H1 (cell line): Measurements from ENCODE around the gene MTIF2. TPM values are rescaled to one million over a fixed set of nuclear protein-coding genes. Genes with fewer than 3 reads are reported as not detected.

Experiments
- CTCF ChIA-PET: fragments of 300-600 bp; sonication (Branson Sonifier 250); formaldehyde crosslinking; loops from one replicate; lab custom pipeline; 2021; ENCODE audit not compliant: partially characterized antibody; lab: Charles Lee
- POLR2A ChIA-PET: fragments of 300-600 bp; sonication (Branson Sonifier 250); formaldehyde crosslinking; loops from one replicate; lab custom pipeline; 2021; ENCODE audit warnings: inconsistent platforms; ENCODE audit not compliant: partially characterized antibody; lab: Charles Lee
- DNase-seq, 2 experiments: peaks; one replicate each; pipeline versions ENCODE4 v3.0.0 to v3.0.0-alpha.2; 2010 to 2022; ENCODE audit warnings: low spot score in 2 of 2, low read depth in 1 of 2, mixed read lengths in 1 of 2
- FAIRE-seq: peaks from 2 replicates; lab custom pipeline; 2011; peaks lifted over from hg19 to GRCh38; lab: Jason Lieb, UNC
- H2AFZ ChIP-seq: 2 replicates; pipeline ENCODE4 v1.8.1; 2012; ENCODE audit warnings: low read length, inconsistent platforms
- H2AK5ac ChIP-seq: 2 replicates; pipeline ENCODE4 v1.6.1; 2013; ENCODE audit warnings: low read depth, low read length
- H2BK120ac ChIP-seq: replicated peaks from 2 replicates; pipeline ENCODE3; 2013; ENCODE audit warnings: low read depth, low read length, inconsistent platforms
- H2BK12ac ChIP-seq: 2 replicates; pipeline ENCODE4 v1.6.1; 2013; ENCODE audit warnings: low read depth, low read length
- H2BK15ac ChIP-seq: 2 replicates; pipeline ENCODE4 v1.6.1; 2013; ENCODE audit warnings: low read length
- H2BK20ac ChIP-seq: 2 replicates; pipeline ENCODE4 v1.6.1; 2013; ENCODE audit warnings: low read length
- H2BK5ac ChIP-seq: 2 replicates; pipeline ENCODE4 v1.6.1; 2013; ENCODE audit warnings: low read depth, low read length
- H3K14ac ChIP-seq: 2 replicates; pipeline ENCODE4 v1.6.1; 2013; ENCODE audit warnings: inconsistent platforms; ENCODE audit not compliant: insufficient read length
- H3K18ac ChIP-seq: 2 replicates; pipeline ENCODE4 v1.6.1; 2013; ENCODE audit warnings: low read length; ENCODE audit errors: extremely low read depth
- H3K23ac ChIP-seq: 2 replicates; pipeline ENCODE4 v1.6.1; 2013; ENCODE audit warnings: inconsistent platforms; ENCODE audit not compliant: insufficient read length
- H3K23me2 ChIP-seq: 2 replicates; pipeline ENCODE4 v1.6.1; 2013; ENCODE audit warnings: low read depth, low read length
- H3K27ac ChIP-seq: 2 replicates; pipeline ENCODE4 v1.6.1; 2011; ENCODE audit warnings: low read depth, low read length, inconsistent platforms
- H3K27me3 ChIP-seq, 4 experiments: replicated peaks in 1 of 4; 1 replicate in 1 of 4; 2 replicates in 3 of 4; pipeline versions ENCODE4 v1.6.1 to v1.8.1; 2011 to 2013; ENCODE audit warnings: low read length in 3 of 4, mild to moderate bottlenecking in 3 of 4, inconsistent platforms in 2 of 4, mixed read lengths in 2 of 4, moderate library complexity in 1 of 4; ENCODE audit not compliant: control insufficient read depth in 3 of 4, insufficient read depth in 3 of 4; ENCODE audit errors: extremely low read depth in 1 of 4
- H3K36me3 ChIP-seq, 4 experiments: 2 replicates each; pipeline versions ENCODE4 v1.6.1 to v1.8.1; 2011 to 2013; ENCODE audit warnings: mild to moderate bottlenecking in 4 of 4, low read length in 3 of 4, moderate library complexity in 2 of 4, control low read depth in 1 of 4, inconsistent platforms in 1 of 4; ENCODE audit not compliant: insufficient read depth in 4 of 4, control insufficient read depth in 2 of 4
- H3K4ac ChIP-seq: replicated peaks from 2 replicates; pipeline ENCODE3; 2013; ENCODE audit warnings: low read length, low read depth, mixed read lengths, inconsistent platforms; ENCODE audit not compliant: insufficient read length
- H3K4me1 ChIP-seq, 4 experiments: replicated peaks in 1 of 4; 1 replicate in 1 of 4; 2 replicates in 3 of 4; pipeline versions ENCODE4 v1.6.1 to v1.8.1; 2011 to 2013; ENCODE audit warnings: low read length in 3 of 4, inconsistent platforms in 2 of 4, mixed read lengths in 1 of 4; ENCODE audit not compliant: insufficient read depth in 4 of 4, control insufficient read depth in 3 of 4
- H3K4me2 ChIP-seq, 2 experiments: 2 replicates each; pipeline versions ENCODE4 v1.6.1 to v1.8.1; 2011 to 2013; ENCODE audit warnings: low read depth in 2 of 2, low read length in 2 of 2, control low read depth in 1 of 2, inconsistent platforms in 1 of 2, mild to moderate bottlenecking in 1 of 2; ENCODE audit not compliant: insufficient read depth in 1 of 2
- H3K4me3 ChIP-seq, 4 experiments: fragments of 200-600, 300-600 bp in 1 of 4; sonication (generic), shearing (Covaris generic), sonication (Bioruptor Twin) in 1 of 4; 2 replicates each; pipeline versions ENCODE4 v1.5.1 to v1.8.1; 2011 to 2016; ENCODE audit warnings: low read length in 4 of 4, low read depth in 3 of 4, control low read depth in 2 of 4, inconsistent platforms in 2 of 4, mild to moderate bottlenecking in 2 of 4, mixed read lengths in 1 of 4, moderate library complexity in 1 of 4; ENCODE audit not compliant: insufficient read depth in 2 of 4; ENCODE audit errors: extremely low read depth in 1 of 4
- H3K56ac ChIP-seq: replicated peaks from 2 replicates; pipeline ENCODE3; 2013; ENCODE audit warnings: low read depth, mild to moderate bottlenecking, mixed read lengths, low read length, inconsistent platforms; ENCODE audit not compliant: insufficient read length
- H3K79me1 ChIP-seq: 2 replicates; pipeline ENCODE4 v1.6.1; 2013; ENCODE audit warnings: low read depth, low read length, control low read depth
- H3K79me2 ChIP-seq, 2 experiments: 2 replicates each; pipeline versions ENCODE4 v1.6.1 to v1.8.1; 2012 to 2013; ENCODE audit warnings: low read length in 2 of 2, mild to moderate bottlenecking in 2 of 2, inconsistent platforms in 1 of 2; ENCODE audit not compliant: insufficient read depth in 2 of 2, control insufficient read depth in 1 of 2
- H3K9ac ChIP-seq, 4 experiments: replicated peaks in 1 of 4; 1 replicate in 1 of 4; 2 replicates in 3 of 4; pipeline versions ENCODE4 v1.6.1 to v1.8.1; 2011 to 2013; ENCODE audit warnings: low read depth in 3 of 4, low read length in 3 of 4, control low read depth in 2 of 4, mild to moderate bottlenecking in 2 of 4, moderate library complexity in 2 of 4, inconsistent platforms in 1 of 4; ENCODE audit errors: extremely low read depth in 1 of 4
- H3K9me3 ChIP-seq, 2 experiments: 2 replicates each; pipeline versions ENCODE4 v1.6.1 to v1.8.1; 2012 to 2013; ENCODE audit warnings: mild to moderate bottlenecking in 2 of 2, moderate library complexity in 2 of 2, control low read depth in 1 of 2, inconsistent platforms in 1 of 2, low read depth in 1 of 2, low read length in 1 of 2, mixed read lengths in 1 of 2; ENCODE audit not compliant: insufficient read depth in 2 of 2
- H4K20me1 ChIP-seq, 2 experiments: replicated peaks in 1 of 2; 2 replicates each; pipeline versions ENCODE3 to v1.8.1; 2011 to 2013; ENCODE audit warnings: inconsistent platforms in 2 of 2, low read length in 2 of 2, mild to moderate bottlenecking in 1 of 2; ENCODE audit not compliant: insufficient read depth in 2 of 2, control insufficient read depth in 1 of 2
- H4K5ac ChIP-seq: 2 replicates; pipeline ENCODE4 v1.6.1; 2013; ENCODE audit warnings: low read length, low read depth, mixed read lengths, inconsistent platforms; ENCODE audit not compliant: insufficient read length
- H4K8ac ChIP-seq: 2 replicates; pipeline ENCODE4 v1.8.0; 2013; ENCODE audit warnings: mild to moderate bottlenecking, moderate library complexity, low read length, inconsistent platforms; ENCODE audit not compliant: insufficient read depth; ENCODE audit errors: extremely low read depth
- H4K91ac ChIP-seq: replicated peaks from 2 replicates; pipeline ENCODE3; 2013; ENCODE audit warnings: low read length, mixed read lengths, inconsistent platforms; ENCODE audit not compliant: insufficient read length
- RAD21 ChIP-seq, 2 experiments: IDR thresholded peaks in 1 of 2; conservative IDR thresholded peaks in 1 of 2; 2 replicates each; pipeline ENCODE4 v1.6.1; 2011; ENCODE audit warnings: low read depth in 2 of 2, low read length in 2 of 2, improper control_type of control experiment in 1 of 2, inconsistent platforms in 1 of 2, mild to moderate bottlenecking in 1 of 2, moderate library complexity in 1 of 2
- RXRA ChIP-seq: IDR thresholded peaks from 2 replicates; pipeline ENCODE4 v1.6.1; 2011; ENCODE audit warnings: low read depth, mild to moderate bottlenecking, low read length, moderate library complexity; ENCODE audit not compliant: insufficient read depth
- polyA plus RNA-seq, 7 experiments: library from polyadenylated mRNA; depleted of rRNA in 3 of 7; stranded (reverse) in 5 of 7; unstranded in 2 of 7; fragments of >200 nt in 5 of 7; fragments of 200-250 nt in 2 of 7; gene quantifications; 1 replicate in 5 of 7; 2 replicates in 1 of 7; 4 replicates in 1 of 7; pipeline versions ENCODE4 v1.2.1 to v1.2.3, GENCODE V29; 2011 to 2013; ENCODE audit warnings: missing spikeins in 2 of 7, mixed read lengths in 2 of 7
- total RNA-seq: library from RNA; stranded (reverse); fragmentation: NEBNext Ultra II Directional; extraction: Animal tissue kit (Norgen Biotek cat#: 25700); gene quantifications from 2 replicates; pipeline ENCODE4 v1.2.1, GENCODE V29; 2021

The MTIF2 gene
- total and polyA plus RNA-seq, 2 of the 8 experiments (the other 6 are each of a cell fraction or from before 2014, with no cell fraction given), result 11.0 to 36.0 TPM

DNA sequence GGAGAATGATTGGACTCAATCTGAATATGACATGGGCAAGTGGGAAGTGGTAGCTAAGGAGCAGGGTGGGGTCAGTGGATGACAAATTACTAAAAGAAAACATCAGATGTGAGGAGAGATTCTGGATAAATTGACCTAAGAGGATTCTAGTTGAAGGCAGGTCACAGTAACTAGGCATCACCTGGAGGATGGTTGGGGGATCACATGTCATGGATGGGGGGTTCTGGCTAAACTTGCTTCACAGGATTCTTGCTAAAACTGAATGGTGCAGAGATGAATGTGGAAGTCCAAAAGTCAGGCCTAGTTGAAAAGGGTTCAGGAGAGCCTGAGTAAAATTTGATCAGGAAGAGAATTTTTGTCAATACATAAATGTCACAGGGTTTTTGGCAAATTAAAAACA, 55.2 kb downstream of the MTIF2 start:
- Histone ChIP-seq H2BK120ac (no peak overlapping the region), H3K27me3 (no peaks in the 10 kb centered on the region), H3K27ac (no peak overlapping the region), H3K36me3 (no peaks in the 10 kb centered on the region), H3K18ac (no peak overlapping the region), H4K91ac (no peak overlapping the region), H3K4me3 (no peak overlapping the region), H2BK15ac (no peak overlapping the region), H3K14ac (no peak overlapping the region), H2AK5ac (no peak overlapping the region), H2BK20ac (no peak overlapping the region), H3K23ac (no peak overlapping the region), H2BK5ac (no peak overlapping the region), H3K79me1 (no peaks in the 10 kb centered on the region), H3K4me1 (peaks cover 0 to 4% (median 2%) of the 10 kb centered on the region in 4 experiments; a peak in 1 of 7 replicates), H2BK12ac (no peak overlapping the region), H3K9me3 (no peaks in the 10 kb centered on the region), H3K9ac (no peak overlapping the region), H3K4ac (no peak overlapping the region), H4K5ac (no peak overlapping the region), H4K20me1 (no peaks in the 10 kb centered on the region), H4K8ac (no peak overlapping the region), H2AFZ (no peak overlapping the region), H3K23me2 (no peaks in the 10 kb centered on the region), H3K56ac (no peak overlapping the region), H3K79me2 (no peaks in the 10 kb centered on the region), H3K4me2 (no peak overlapping the region)
- DNase-seq (no peak), FAIRE-seq (no peak)
- POLR2A ChIA-PET, result interaction anchor here (1.3 to 1.9 kb wide), 3 partner anchors 9 to 19 kb away, joined by 4 to 7 read pairs (median 6); partner anchors contain the start of genes CLHC1 and RPS27A
- CTCF ChIA-PET, result interaction anchor here (0.5 to 1.5 kb wide), 5 partner anchors 9 to 314 kb away, joined by 3 to 5 read pairs (median 4); no protein-coding TSS in a partner anchor
- TF ChIP-seq RAD21 (IDR thresholded peaks at IDR 0.05 in 1 of 2, conservative IDR thresholded peaks at IDR 0.05 in 1 of 2; ENCODE audit: low read depth in 2 of 2, low read length in 2 of 2) (peak; percentile 26 to 36; a peak in 2 of 4 replicates), RXRA (no peak)
